Lower leg skin (tissue), 3 donors: ENCODE data around the gene MED9.

Source experiments
- POLR2A ChIP-seq, 2 donors: fragments of 450-650 bp; IDR thresholded peaks; one replicate each; pipeline ENCODE4 v1.6.1; 2016 to 2017; ENCODE audit warnings: antibody characterized with exemption in 2 of 2, mild to moderate bottlenecking in 1 of 2, moderate library complexity in 1 of 2
- TF ChIP-seq, protein P1 (sequence below), 3 donors: fragments of 450-650 bp; IDR thresholded peaks; one replicate each; pipeline ENCODE4 v1.5.1; 2016; ENCODE audit warnings: antibody characterized with exemption in 3 of 3, mild to moderate bottlenecking in 3 of 3, moderate library complexity in 2 of 3

DNA sequence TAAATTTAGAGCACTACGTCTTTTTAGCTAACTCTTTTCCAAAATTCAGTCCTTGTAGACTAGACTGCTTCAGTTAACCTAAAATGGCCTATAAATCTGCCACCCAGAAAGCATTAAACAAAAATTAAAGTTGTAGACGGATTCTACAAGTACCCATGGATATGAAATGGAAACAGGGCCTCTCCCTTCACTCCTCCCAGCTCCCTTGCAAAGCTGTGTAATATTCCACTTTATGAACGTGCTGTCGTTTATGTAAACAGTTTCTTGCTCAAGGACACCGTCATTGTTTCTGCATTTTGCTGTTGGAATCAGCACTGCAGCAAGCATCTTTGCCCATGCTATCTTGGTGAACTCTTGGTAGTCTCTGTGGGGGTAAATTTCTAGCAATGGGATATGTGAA lies 5.1 kb downstream of the MED9 start:
- TF ChIP-seq, protein P1, sequence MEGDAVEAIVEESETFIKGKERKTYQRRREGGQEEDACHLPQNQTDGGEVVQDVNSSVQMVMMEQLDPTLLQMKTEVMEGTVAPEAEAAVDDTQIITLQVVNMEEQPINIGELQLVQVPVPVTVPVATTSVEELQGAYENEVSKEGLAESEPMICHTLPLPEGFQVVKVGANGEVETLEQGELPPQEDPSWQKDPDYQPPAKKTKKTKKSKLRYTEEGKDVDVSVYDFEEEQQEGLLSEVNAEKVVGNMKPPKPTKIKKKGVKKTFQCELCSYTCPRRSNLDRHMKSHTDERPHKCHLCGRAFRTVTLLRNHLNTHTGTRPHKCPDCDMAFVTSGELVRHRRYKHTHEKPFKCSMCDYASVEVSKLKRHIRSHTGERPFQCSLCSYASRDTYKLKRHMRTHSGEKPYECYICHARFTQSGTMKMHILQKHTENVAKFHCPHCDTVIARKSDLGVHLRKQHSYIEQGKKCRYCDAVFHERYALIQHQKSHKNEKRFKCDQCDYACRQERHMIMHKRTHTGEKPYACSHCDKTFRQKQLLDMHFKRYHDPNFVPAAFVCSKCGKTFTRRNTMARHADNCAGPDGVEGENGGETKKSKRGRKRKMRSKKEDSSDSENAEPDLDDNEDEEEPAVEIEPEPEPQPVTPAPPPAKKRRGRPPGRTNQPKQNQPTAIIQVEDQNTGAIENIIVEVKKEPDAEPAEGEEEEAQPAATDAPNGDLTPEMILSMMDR (IDR thresholded peaks at IDR 0.05): no peak
- no peak for TF ChIP-seq POLR2A (IDR thresholded peaks at IDR 0.05)
